K562 (cell line): ENCODE data around the gene TMTC4. TPM values are rescaled to one million over a fixed set of nuclear protein-coding genes. Genes with fewer than 3 reads are reported as not detected.
A peak's percentile ranks its signal among the peaks of the same experiment; 100 is the strongest.

Source experiments
- ATF3 ChIP-seq, 2 experiments: fragments of 450-650 bp in 1 of 2; sonication (generic) in 1 of 2; formaldehyde crosslinking in 1 of 2; IDR thresholded peaks in 1 of 2; conservative IDR thresholded peaks in 1 of 2; 2 replicates each; pipeline versions ENCODE4 v1.6.1 to v1.8.1; 2016 to 2023; ENCODE audit warnings: mild to moderate bottlenecking in 2 of 2, moderate library complexity in 2 of 2, inconsistent platforms in 1 of 2, missing genetic modification reagents in 1 of 2
- CREM ChIP-seq: IDR thresholded peaks from 2 replicates; pipeline ENCODE4 v1.6.1; 2014; ENCODE audit warnings: antibody characterized with exemption, low read depth
- KLF13 ChIP-seq: fragments of 450-650 bp; IDR thresholded peaks from 2 replicates; pipeline ENCODE4 v1.6.1; 2016; ENCODE audit warnings: missing genetic modification characterization, low read depth, mild to moderate bottlenecking, missing compliant biosample characterization, moderate library complexity, borderline replicate concordance
- NCOR1 ChIP-seq: fragments of 450-650 bp; IDR thresholded peaks from 2 replicates; pipeline ENCODE4 v1.6.1; 2016; ENCODE audit warnings: mild to moderate bottlenecking, moderate library complexity
- RBM17 ChIP-seq: fragments of 200-400 bp; formaldehyde crosslinking; IDR thresholded peaks from 2 replicates; pipeline ENCODE4 v1.6.1; 2017; ENCODE audit warnings: low read depth, mild to moderate bottlenecking, low read length, borderline replicate concordance
- RBM25 ChIP-seq: fragments of 200-400 bp; formaldehyde crosslinking; IDR thresholded peaks from 2 replicates; pipeline ENCODE4 v1.6.1; 2018; ENCODE audit warnings: low read length, low read depth, moderate library complexity; ENCODE audit not compliant: severe bottlenecking
- SUPT5H ChIP-seq: fragments of 450-650 bp; IDR thresholded peaks from 2 replicates; pipeline ENCODE4 v1.6.1; 2016
- ZBTB11 ChIP-seq, 3 experiments: fragments of 200-800 bp in 1 of 3; fragments of 250-450 bp in 1 of 3; fragments of 450-650 bp in 1 of 3; sonication (Bioruptor Pico) in 1 of 3; sonication (Bioruptor generic) in 1 of 3; formaldehyde crosslinking in 1 of 3; IDR thresholded peaks; 2 replicates each; pipeline versions ENCODE4 v1.6.1 to v1.8.0; 2016 to 2022; ENCODE audit warnings: mild to moderate bottlenecking in 2 of 3, missing genetic modification characterization in 2 of 3, missing compliant biosample characterization in 1 of 3, moderate library complexity in 1 of 3
- ZBTB5 ChIP-seq: fragments of 450-650 bp; IDR thresholded peaks from 2 replicates; pipeline ENCODE4 v1.6.1; 2017; ENCODE audit warnings: antibody characterized with exemption
- ZNF551 ChIP-seq: fragments of 250-450 bp; sonication (Bioruptor Pico); IDR thresholded peaks from 2 replicates; pipeline ENCODE4 v1.5.0; 2021; ENCODE audit warnings: mild to moderate bottlenecking, moderate library complexity
- polyA plus RNA-seq, 8 experiments: library from polyadenylated mRNA; depleted of rRNA in 4 of 8; stranded (reverse) in 5 of 8; unstranded in 3 of 8; fragments of >200 nt; fragmentation: Nextera tagmentation in 2 of 8; fragmentation: Illumina TruSeq in 1 of 8; extraction: Ambion mirVana in 2 of 8; extraction: Trizol in 1 of 8; gene quantifications; 2 replicates each; pipeline versions ENCODE4 v1.2.1 to v1.2.3, GENCODE V29; 2011 to 2014; ENCODE audit warnings: inconsistent platforms in 1 of 8, missing spikeins in 1 of 8
- total RNA-seq, 7 experiments: library from RNA; depleted of rRNA in 6 of 7; stranded (reverse); fragments of >200 nt in 6 of 7; fragmentation: Illumina TruSeq in 2 of 7; extraction: Trizol in 2 of 7; gene quantifications; 2 replicates each; pipeline versions ENCODE4 v1.2.1 to v1.2.3, GENCODE V29; 2011 to 2021; ENCODE audit warnings: low replicate concordance in 1 of 7
- TF ChIP-seq, protein P1 (sequence below), 2 experiments: fragments of 450-650 bp; conservative IDR thresholded peaks; 2 replicates each; pipeline ENCODE4 v1.6.1; 2017; ENCODE audit warnings: mild to moderate bottlenecking in 2 of 2, moderate library complexity in 2 of 2
- TF ChIP-seq, protein P2 (sequence below): sonication (generic); formaldehyde crosslinking; IDR thresholded peaks from 2 replicates; pipeline ENCODE4 v1.8.0; 2022; ENCODE audit warnings: mild to moderate bottlenecking, low read depth, missing genetic modification reagents

Gene TMTC4
- total and polyA plus RNA-seq, 9 of the 15 experiments (the other 6 are each of a cell fraction or from before 2014, with no cell fraction given), result 3.5 to 16.7 (median 11.8) TPM

GRCh38 chr13:100674872-100675660 lies 471 bp upstream of the TMTC4 start (continued):
- TF ChIP-seq, protein P1, sequence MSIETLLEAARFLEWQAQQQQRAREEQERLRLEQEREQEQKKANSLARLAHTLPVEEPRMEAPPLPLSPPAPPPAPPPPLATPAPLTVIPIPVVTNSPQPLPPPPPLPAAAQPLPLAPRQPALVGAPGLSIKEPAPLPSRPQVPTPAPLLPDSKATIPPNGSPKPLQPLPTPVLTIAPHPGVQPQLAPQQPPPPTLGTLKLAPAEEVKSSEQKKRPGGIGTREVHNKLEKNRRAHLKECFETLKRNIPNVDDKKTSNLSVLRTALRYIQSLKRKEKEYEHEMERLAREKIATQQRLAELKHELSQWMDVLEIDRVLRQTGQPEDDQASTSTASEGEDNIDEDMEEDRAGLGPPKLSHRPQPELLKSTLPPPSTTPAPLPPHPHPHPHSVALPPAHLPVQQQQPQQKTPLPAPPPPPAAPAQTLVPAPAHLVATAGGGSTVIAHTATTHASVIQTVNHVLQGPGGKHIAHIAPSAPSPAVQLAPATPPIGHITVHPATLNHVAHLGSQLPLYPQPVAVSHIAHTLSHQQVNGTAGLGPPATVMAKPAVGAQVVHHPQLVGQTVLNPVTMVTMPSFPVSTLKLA (conservative IDR thresholded peaks at IDR 0.05), result peak in 1 of 2 experiments; percentile 69; a peak in 3 of 4 replicates
- TF ChIP-seq ZNF551 (no peak), KLF13 (tag) (no peak), NCOR1 (0 out of 2 replicates have a peak, but pooled peaks have one; percentile 8), RBM25 (peak; percentile 98), ATF3 (IDR thresholded peaks at IDR 0.05) (peak; percentile 70), ATF3 (CRISPR knock-in tag; conservative IDR thresholded peaks at IDR 0.05) (no peak), ZBTB5 (no peak), SUPT5H (peak; percentile 55), CREM (peak; percentile 98), ZBTB11 (CRISPR knock-in tag; IDR thresholded peaks at IDR 0.05) (0 out of 6 replicates have a peak, but pooled peaks of 1 of the 3 experiments have one; percentile 45), RBM17 (no peak)
- TF ChIP-seq, protein P2, sequence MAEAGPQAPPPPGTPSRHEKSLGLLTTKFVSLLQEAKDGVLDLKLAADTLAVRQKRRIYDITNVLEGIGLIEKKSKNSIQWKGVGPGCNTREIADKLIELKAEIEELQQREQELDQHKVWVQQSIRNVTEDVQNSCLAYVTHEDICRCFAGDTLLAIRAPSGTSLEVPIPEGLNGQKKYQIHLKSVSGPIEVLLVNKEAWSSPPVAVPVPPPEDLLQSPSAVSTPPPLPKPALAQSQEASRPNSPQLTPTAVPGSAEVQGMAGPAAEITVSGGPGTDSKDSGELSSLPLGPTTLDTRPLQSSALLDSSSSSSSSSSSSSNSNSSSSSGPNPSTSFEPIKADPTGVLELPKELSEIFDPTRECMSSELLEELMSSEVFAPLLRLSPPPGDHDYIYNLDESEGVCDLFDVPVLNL (CRISPR knock-in tag), result no peak
